ENCODE data around the gene GNAL.

Gene GNAL

GRCh38 chr18:11654736-11655605, 34.1 kb upstream of the GNAL start:
- TF ChIP-seq FOXP2 (optimal IDR thresholded peaks at IDR 0.05; ENCODE audit: borderline replicate concordance, extremely low read depth, extremely low read length, insufficient read depth) (no peak), TAF1 (IDR thresholded peaks at IDR 0.05; ENCODE audit: borderline replicate concordance, insufficient read depth, low read length) (no peak), REST (IDR thresholded peaks at IDR 0.05; ENCODE audit: insufficient read depth in 1 of 2, low read depth in 2 of 2, low read length in 2 of 2) (no peak), POLR2AphosphoS5 (IDR thresholded peaks at IDR 0.05; ENCODE audit: low read depth, low read length) (no peak), SIN3A (IDR thresholded peaks at IDR 0.05; ENCODE audit: borderline replicate concordance, insufficient read depth, low read length) (no peak)

GRCh38 chr18:11655606-11655932, 33.5 kb upstream of the GNAL start:
- TF ChIP-seq POLR2AphosphoS5 (IDR thresholded peaks at IDR 0.05; ENCODE audit: low read depth, low read length) (no peak), TAF1 (IDR thresholded peaks at IDR 0.05; ENCODE audit: borderline replicate concordance, insufficient read depth, low read length) (no peak), SIN3A (IDR thresholded peaks at IDR 0.05; ENCODE audit: borderline replicate concordance, insufficient read depth, low read length) (no peak), FOXP2 (optimal IDR thresholded peaks at IDR 0.05; ENCODE audit: borderline replicate concordance, extremely low read depth, extremely low read length, insufficient read depth) (no peak), REST (IDR thresholded peaks at IDR 0.05; ENCODE audit: insufficient read depth in 1 of 2, low read depth in 2 of 2, low read length in 2 of 2) (no peak)

GRCh38 chr18:11657152-11657551, 31.9 kb upstream of the GNAL start:
- TF ChIP-seq POLR2AphosphoS5 (IDR thresholded peaks at IDR 0.05; ENCODE audit: low read depth, low read length) (no peak), FOXP2 (optimal IDR thresholded peaks at IDR 0.05; ENCODE audit: borderline replicate concordance, extremely low read depth, extremely low read length, insufficient read depth) (no peak), TAF1 (IDR thresholded peaks at IDR 0.05; ENCODE audit: borderline replicate concordance, insufficient read depth, low read length) (no peak), REST (IDR thresholded peaks at IDR 0.05; ENCODE audit: insufficient read depth in 1 of 2, low read depth in 2 of 2, low read length in 2 of 2) (no peak), SIN3A (IDR thresholded peaks at IDR 0.05; ENCODE audit: borderline replicate concordance, insufficient read depth, low read length) (no peak)

GRCh38 chr18:11657554-11657953, 31.5 kb upstream of the GNAL start:
- TF ChIP-seq TAF1 (IDR thresholded peaks at IDR 0.05; ENCODE audit: borderline replicate concordance, insufficient read depth, low read length) (no peak), SIN3A (IDR thresholded peaks at IDR 0.05; ENCODE audit: borderline replicate concordance, insufficient read depth, low read length) (no peak)

- no peak for TF ChIP-seq FOXP2 (optimal IDR thresholded peaks at IDR 0.05; ENCODE audit: borderline replicate concordance, extremely low read depth, extremely low read length, insufficient read depth)
- no peak for TF ChIP-seq SIN3A (IDR thresholded peaks at IDR 0.05; ENCODE audit: borderline replicate concordance, insufficient read depth, low read length)
Measured at GRCh38 chr18:11658019-11658418, 31.0 kb upstream of the GNAL start.

GRCh38 chr18:11658989-11659388, 30.1 kb upstream of the GNAL start:
- no peak for TF ChIP-seq REST (IDR thresholded peaks at IDR 0.05; ENCODE audit: insufficient read depth in 1 of 2, low read depth in 2 of 2, low read length in 2 of 2)
- no peak for TF ChIP-seq TAF1 (IDR thresholded peaks at IDR 0.05; ENCODE audit: borderline replicate concordance, insufficient read depth, low read length)
- no peak for TF ChIP-seq POLR2AphosphoS5 (IDR thresholded peaks at IDR 0.05; ENCODE audit: low read depth, low read length)
- TF ChIP-seq SIN3A (IDR thresholded peaks at IDR 0.05; ENCODE audit: borderline replicate concordance, insufficient read depth, low read length): no peak
- no peak for TF ChIP-seq FOXP2 (optimal IDR thresholded peaks at IDR 0.05; ENCODE audit: borderline replicate concordance, extremely low read depth, extremely low read length, insufficient read depth)
